ENCODE data around the gene CLDN2.

The CLDN2 gene

DNA sequence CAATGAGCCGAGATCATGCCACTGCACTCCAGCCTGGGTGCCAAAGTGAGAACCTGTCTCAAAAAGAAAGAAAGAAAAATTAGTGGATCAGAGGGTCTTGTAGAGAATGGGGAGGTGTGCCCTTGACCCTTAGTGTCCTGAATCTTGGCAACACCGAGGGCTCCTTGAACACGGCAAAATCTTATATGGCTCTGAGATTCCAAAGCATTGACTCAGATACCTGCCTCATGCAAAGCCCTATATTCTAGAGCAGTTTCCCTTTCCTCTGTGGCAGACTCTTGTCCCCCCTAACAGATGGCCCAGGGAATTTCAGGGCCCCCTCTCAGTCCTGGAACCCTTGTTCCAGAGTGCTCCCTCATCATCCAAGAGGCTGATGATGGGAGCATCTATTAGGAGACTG, 6.8 kb downstream of the CLDN2 start:
- no peak for DNase-seq

DNA sequence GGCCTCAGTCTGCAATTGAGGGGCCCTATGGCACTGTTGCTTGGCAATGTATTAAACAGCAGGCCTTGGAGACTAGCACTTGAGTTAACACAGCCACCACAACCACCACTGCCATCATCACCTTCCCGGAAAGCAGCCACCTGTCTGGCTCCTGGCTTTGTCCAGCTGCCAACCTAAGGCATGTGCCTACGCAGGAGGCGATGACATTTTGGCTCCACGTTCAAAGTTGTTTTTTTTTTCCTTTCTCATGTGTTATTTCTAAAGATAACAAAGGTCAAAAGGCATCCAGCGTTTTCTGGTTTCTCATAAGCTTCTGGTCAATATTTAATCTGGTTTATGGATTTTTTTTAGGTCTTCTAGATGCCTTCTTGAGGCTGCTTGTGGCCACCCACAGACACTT, 7.5 kb downstream of the CLDN2 start:
- no peak for DNase-seq

DNA sequence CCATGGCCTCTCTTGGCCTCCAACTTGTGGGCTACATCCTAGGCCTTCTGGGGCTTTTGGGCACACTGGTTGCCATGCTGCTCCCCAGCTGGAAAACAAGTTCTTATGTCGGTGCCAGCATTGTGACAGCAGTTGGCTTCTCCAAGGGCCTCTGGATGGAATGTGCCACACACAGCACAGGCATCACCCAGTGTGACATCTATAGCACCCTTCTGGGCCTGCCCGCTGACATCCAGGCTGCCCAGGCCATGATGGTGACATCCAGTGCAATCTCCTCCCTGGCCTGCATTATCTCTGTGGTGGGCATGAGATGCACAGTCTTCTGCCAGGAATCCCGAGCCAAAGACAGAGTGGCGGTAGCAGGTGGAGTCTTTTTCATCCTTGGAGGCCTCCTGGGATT, 8.0 kb downstream of the CLDN2 start:
- DNase-seq, result no peak

DNA sequence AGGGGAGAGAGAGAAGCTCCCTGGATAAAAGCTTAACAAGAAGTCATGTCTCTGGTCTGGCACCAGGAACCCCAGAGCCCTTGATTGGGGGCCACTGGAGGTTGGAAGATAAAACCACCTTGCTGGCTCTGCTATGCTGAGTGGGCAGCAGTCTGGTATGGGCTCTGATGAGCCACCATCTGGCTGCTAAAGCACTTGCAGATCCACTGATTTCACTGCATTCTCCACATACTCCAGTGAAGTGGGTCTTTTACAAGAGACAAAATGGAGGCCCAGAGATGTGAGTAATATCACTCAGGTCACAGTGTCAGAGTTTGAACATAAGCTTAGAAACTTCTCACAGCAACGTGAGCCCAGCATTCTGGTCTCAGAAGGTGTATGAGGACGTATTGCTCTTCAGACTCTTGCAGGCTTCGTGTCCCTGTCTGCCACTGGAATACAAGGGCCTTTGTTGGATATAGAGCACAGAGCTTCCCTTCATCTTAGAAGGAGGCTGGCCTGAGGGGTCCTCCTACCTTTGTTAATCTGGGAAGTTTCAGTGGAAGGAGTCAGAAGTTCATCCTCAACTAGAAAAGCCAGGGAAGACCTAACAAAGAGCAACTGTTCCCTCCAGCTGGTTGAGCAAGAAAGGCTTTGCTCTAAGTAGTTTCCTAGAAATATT, 11.8 kb downstream of the CLDN2 start:
- no peak for DNase-seq

DNA sequence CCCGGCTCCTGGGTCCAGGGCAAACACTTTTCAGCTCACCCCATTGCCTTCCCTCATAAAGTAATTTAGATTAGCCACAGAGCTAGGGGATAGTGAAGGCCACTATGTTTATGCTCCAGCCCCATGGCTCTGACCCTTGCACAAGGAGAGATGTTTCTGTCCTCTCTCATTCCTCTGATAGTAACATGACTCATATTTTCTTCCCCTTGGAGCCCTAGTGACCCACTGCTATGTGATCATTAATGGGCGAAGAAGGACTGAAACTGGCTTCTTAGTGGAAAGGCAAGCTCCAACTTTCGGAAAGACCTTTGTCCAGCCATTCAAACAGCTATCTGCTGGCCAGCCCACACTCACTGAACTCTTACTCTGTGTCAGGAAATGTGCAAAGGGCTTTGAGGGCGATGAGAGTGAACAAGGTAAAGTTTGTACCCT, 12.3 kb downstream of the CLDN2 start:
- no peak for DNase-seq

DNA sequence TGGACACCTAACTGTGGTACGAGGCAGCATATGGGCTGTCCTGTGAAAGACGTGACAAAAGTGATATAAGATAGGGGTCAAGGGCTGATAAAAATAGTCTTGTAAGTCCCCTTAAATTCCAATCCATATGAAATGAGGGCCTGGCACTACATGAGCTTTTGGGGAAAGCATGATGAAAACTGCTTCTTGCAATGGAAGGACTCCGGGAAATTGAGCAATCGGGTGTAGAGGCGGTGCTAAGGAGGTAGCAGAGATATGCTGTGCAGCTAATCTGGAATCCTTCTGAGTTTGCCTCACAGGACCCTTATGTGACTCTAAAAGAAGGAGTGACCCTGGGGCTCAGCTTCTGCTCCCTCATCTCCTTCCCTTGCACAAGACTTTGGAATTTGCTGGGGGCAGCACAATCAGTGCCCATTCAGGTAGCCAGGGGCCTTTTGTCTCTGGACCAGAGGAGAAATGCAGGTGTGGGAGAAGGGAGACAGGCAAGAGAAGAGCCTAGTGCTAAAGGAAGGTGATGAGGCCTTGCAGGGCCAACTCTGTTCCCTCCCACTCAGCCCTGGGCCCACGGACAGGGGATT, 12.8 kb downstream of the CLDN2 start:
- no peak for DNase-seq

DNA sequence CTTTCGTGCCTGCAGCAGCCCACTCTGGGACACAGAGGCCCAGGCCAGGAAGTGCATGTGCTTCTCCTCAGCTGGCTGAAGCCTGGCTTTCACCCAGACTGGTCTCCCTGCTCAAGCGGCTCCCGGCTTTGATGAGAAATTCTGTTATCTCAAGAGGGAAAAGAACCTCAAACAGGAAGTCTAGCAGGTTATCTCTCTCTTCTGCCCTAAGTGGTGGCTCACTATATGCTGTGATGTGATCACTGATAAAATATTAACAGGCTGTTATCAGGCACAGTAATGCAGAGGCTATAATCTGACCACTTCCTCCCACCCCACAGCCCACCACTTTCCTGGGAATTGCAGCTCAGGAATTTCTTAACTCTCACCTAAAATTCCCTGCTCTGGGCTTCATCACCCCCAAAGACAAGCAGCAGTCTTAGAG, 13.3 kb downstream of the CLDN2 start:
- peak in 1 of 5 experiments; percentile 7 for DNase-seq

DNA sequence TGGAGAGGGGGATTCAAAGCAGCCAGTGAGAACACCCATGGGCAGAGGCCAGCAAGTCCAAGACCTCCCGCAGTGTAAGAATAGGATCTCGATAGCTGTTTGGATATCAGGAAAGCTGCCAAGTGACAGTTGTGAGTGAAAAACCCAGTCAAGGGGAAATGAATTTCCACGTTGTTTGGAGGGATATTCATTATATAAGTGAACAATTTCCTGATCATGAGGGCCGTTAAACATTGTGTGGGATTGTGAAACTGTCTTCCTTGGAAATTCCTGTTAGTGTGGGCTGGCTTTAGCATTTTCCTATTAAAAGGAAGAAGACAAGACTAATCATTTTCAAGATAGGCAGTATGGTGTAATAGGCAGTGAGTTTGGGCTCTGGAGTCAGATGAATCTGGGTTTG, 15.0 kb downstream of the CLDN2 start:
- DNase-seq, result no peak

DNA sequence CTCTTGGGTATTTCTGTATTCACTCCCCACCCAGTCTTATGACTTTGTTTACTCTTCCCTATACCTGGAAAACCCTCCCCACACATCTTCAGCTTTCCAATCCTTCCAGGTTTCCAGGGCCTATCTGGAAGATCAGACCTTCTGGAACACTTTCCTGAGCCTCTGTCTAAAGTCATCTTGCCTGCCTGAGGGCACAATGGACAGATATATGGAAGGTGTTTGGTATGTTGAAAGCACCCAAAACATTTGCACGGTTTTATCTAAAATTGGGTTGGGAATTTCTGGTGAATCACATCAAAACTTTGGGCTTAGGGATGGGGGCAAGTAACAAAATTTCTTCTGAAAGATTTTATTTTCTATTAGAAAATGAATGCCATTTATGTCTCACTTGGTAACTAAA, 16.0 kb downstream of the CLDN2 start:
- no peak for DNase-seq

DNA sequence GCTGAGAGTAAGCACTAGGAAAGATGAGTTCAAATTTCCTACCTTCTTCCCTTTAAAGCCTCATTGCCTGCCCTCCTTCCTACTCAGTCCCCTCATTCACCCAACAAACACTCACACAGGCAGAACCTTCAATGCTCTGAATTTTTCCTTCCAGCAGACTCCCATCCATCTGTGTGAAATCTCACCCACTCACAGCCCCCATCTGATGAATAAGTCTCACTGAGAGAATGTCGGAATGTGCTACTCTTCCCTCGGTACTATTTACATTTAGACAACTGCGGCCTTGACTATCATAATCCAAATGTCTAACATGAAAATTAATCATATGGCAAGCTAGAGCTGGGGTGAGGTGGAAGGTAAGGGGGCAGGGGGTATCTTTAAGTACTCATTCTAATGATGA, 19.4 kb downstream of the CLDN2 start:
- no peak for DNase-seq

DNA sequence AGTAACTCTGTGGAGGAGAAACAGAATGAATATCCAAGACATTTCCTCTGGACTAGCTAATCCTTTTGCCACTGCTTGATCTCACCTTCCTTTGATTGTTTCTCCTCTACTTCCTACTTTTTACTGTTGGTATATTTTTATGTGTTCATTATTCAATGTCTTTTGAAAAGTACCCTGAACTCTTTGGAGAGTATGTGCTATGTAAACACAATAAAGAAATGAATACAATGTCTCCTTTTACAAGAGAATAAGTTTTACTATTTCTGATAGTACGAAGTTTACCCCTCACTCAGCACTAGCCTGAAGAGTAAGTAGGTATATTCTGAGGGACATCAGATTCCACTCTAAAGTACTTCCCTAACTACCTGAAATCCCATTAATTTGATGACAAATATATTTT, 19.9 kb downstream of the CLDN2 start:
- DNase-seq, result no peak

DNA sequence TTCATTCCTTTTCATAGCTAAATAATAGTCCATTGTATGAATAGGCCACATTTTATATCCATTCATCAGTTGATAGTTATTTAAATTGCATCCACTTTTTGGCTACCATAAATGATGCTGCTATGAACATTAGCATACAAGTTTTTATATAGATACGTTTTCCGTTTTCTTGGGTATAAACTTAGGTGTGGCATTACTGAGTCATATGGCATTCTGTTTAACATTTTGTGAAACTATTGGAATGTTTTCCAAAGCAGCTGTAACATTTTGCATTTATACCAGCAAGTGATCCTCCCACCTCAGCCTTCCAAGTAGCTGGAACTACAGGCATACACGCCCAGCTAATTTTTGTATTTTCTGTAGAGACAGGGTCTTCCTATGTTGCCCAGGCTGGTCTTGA, 26.3 kb downstream of the CLDN2 start:
- no peak for DNase-seq

DNA sequence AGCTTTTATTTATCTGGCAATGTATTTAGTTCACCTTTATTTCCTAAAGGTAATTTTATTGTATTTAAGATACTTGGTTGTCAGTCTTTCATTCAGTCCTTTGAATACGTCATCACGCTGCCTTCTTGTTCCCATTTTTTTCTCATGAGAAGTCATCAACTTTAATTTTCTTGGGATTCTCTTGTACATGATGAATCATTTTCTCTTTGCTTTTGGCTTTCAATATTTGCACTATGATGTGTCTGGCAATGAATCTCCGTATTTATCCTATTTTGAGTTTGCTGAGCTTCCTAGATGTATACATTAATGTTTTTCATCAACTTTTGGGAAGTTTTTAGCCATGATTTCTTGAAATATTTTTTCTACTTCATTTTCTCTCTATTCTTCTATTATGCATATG, 28.4 kb downstream of the CLDN2 start:
- no peak for DNase-seq

DNA sequence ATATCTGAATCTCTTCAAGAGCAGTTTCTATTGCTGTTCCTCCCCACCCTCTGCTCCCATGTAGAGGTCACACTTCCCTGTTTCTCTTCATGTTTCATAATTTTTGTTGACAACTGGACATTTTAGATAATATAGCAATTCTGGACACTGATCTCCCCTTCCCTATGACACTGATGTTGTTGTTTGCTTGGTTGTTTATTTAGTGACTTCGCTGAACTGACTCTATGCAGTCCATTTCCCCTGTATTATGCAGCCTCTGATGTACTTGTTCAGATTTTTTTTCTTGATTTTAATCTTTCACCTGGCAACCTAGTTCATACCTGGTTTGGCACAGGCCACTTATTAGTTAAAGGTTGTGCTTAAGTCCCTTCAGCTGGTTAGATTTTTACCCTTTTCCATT, 29.2 kb downstream of the CLDN2 start:
- DNase-seq, result no peak

DNA sequence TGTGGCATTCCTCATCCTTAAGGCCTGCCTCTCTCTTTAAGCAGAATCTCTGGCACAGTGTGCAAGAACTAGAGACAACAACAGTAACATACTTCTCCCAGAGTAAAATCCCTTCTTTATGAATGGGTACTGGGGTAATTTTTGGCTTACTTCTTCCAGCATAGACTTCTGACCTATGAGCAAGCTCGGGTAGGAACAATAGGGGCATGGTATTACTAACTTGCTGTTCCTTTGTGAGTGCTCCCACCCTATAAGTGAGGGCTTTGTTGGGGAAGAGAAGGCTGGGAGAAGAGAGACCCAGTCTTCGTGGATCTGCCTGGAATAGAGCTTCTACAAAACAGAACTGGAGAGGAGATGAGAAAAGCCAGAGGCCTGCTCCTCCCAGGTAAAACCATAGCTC, 30.2 kb downstream of the CLDN2 start:
- DNase-seq, result no peak

DNA sequence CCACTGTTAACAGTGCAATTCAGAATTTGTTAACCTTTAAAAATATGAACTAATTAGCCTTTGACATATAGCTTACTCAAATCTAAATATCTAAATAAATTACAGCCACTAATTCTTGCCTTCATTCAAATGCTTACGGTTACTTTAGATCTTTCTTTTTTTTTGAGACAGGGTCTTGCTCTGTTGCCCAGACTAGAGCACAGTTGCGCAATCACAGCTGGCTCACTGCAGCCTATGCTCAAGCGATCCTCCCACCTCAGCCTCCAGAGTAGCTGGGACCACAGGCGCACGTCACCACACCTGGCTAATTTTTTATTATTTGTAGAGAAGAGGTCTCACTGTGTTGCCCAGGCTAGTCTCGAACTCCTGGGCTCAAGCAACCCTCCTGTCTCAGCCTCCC, 31.0 kb downstream of the CLDN2 start:
- DNase-seq, result no peak

DNA sequence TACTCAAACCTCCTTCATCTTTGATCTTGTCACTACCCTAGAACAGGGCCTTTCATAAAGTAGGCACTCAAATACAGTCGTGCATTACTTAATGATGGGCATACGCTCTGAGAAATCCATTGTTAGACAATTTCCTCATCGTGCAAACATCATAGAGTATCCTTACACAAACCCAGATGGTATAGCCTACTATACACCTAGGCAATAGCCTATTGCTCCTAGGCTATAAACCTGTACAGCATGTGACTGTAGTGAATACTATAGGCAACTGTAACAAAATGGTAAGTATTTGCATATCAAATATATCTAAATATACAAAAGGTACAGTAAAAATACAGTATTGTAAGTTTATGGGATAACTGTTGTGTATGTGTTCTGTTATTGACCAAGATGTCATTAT, 31.9 kb downstream of the CLDN2 start:
- DNase-seq, result no peak

DNA sequence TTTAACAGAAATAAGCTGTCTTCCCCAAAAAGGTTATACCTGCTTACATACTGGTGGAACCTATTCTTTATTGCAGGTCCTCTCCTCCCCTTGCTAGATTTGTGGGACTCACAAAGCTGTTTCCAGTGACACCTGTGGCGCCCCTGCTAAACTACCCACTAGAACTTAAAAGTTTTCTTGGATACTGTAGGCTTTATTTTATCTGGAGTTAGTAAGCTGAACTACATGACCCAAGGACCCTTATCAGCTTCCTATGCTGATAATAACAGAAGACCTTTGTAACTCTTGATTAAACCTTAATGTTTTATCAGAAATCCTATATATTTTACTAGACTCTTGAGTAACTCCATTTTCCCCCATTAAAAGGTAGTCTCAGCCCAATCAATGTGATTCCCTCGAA, 32.3 kb downstream of the CLDN2 start:
- no peak for DNase-seq

DNA sequence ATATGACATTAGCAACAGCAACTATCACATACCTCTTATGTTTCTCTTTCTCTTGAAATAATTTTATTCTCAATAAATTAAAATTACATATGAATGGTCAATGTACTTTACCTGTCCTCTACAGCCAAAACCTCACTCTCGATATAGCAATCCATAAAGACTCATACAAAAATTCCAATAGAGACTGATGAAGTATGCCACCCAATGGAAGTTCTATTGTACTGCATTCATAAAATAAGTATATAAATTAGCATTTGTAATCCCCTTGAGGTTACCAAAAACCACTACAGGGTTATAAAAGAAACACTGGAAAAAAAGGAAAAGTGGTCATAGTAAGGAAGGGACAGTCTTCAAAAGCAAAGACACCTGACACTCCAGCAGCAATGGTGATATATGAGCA, 32.8 kb downstream of the CLDN2 start:
- no peak for DNase-seq

DNA sequence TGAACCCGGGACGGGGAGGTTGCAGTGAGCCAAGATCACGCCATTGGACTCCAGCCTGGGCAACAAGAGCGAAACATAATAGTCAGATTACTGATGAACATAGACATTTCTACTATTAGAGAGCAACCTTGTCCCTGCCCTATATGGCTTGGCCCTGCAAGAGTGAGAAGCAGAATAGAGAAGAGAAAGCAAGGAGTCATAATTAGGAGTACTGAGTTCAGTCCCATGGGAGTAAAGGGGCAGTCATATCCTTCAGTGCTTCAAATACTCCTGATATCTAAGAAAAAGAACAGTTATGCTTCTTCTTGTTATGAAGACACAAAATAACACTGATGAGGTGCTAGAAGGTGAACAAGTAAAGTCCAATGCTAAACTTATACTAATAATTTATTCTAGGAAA, 33.8 kb downstream of the CLDN2 start:
- DNase-seq, result no peak

DNA sequence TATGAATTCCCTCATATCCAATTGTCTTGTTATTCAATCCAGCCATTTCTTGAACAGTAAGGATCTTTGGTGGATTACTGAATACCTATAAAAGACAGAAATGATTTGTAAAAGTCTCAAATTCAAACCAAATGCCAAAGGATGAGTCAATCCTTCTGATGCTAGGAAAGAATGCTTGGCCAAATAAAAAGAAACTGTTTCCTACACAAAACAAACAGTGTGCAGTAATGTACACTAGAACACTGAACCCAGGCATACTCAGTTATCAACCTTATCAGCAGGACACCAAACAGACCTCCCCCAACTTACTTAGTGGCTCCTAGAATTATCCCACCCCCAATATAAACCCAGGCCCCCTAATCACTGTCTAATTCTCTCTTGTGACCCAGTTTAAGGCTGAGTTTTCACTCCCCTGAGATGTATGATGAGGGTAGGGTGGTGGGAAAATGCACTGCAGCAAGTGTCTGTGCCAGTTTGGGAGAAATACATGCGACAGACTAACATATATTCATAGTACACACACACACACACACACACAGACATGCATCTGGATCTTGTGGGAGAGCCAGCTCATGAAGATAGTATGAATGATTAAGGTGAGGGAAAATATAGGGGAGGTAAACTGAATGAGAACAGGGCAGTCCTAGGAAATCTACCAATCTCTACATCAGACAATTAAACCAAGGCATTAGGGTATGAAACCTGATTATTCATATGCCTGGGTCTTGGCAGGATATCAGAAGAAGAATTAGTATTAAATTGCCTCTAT, 35.0 kb downstream of the CLDN2 start:
- DNase-seq, result no peak

DNA sequence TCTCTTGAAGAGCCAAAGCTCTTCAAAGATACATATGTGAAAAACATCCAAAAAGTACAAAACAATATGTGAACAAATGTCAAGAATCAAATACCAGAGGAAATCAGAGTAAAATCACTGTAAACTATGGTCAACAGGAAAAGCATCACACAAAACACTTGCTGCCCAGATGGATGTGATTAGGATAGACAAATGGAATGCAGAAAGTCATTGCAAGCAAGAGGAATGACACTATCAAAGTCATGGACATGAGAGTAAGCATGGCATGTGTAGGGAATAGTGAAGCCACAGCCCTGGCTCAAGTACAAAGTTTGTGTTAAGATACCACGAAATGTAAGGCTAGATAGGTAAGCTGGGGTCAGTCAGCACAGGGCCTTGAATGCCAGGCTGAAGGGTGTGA, 37.7 kb downstream of the CLDN2 start:
- DNase-seq, result no peak

DNA sequence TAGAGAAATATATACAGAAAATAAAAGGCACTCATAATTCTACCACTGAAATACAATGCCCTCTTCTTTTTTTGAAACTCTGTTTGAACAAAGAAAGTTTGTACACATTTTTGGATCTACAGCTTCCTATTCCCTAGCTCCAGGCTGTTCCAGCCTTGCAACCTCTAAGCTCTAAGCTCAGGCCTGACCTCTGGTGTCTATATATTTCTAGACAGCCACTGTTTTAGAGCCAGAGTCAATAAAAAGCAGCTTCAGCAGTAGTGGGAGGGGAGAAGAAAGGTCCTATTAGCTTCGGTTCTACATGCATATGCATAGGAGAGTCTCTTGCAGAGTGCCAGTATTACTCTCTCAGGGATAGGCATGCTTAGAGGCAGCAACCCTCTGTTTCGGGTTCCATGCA, 39.7 kb downstream of the CLDN2 start:
- DNase-seq, result no peak

DNA sequence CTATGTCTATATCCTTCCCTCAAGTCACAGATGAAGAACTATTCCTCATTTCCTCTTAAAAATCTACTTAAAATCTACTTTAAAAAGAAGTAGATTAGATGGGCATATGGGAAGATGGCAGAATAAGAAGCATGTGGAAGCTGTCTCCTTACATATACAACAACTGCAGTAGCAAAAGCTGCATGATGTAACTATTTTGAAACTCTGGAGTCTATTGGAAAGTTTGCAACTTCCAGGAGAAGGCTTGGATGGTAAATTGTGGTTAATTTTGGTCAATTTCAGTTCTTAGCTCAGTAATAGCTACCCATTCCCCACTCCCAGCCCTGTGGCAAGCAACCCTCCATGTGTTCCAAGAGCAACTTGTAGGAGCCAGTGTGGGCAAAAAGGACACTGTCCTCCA, 42.9 kb downstream of the CLDN2 start:
- no peak for DNase-seq

Measured in T-helper 2 cell (primary cell).